Stimulated activated CD4-positive, alpha-beta T cell treated with anti-CD3 and anti-CD28 coated beads, Interleukin-1b, Interleukin-23, amount 100 ng/mL, for 1 hour (primary cell): ENCODE results near the gene PRKCD.

Experiments
- DNase-seq, 2 donors: peaks; one replicate each; pipeline ENCODE4 v3.0.0-alpha.2; 2020; ENCODE audit warnings: low read depth in 2 of 2

The PRKCD gene

GRCh38 chr3:53190659-53191058, 29.6 kb downstream of the PRKCD start:
- no peak for DNase-seq

DNA sequence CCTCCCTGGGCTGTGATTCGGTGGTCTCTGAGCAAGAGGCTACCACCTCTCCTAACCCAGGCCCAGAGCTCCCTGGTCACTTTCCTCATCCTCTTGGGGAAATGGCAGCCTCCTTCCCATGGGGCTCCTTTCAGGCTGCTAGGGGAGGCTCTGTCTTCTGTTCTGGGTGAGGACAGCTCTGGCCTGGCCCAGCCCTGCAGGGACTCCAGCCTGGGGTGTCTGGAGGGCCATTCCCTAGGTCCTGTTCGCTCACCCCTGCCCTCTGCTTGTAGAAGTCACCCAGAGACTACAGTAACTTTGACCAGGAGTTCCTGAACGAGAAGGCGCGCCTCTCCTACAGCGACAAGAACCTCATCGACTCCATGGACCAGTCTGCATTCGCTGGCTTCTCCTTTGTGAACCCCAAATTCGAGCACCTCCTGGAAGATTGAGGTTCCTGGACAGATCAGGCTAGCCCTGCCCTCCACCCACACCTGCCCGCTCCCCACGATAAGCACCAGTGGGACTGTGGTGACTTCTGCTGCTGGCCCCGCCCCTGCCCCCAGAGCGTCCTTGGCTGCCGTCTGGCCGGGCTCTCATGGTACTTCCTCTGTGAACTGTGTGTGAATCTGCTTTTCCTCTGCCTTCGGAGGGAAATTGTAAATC, 30.9 kb downstream of the PRKCD start:
- no peak for DNase-seq

DNA sequence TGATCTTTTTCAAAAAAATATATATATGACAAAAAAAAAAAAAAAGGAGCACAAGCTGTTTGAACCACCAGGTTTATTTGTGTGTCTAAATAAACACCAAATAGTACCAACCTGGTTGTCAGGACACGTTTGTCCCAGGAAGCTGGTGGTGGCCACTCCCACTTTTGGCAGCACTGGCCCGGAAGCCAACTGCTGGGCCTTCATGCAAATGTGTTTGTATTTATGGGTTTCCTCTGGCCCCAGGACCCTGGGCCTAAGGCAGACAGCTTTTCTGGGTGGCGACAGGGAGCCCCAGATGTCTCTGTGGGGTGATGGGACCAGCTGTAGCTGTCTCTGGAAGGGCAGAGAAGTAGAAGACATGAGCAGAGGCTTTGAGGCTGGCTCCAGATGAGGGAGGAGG, 31.6 kb downstream of the PRKCD start:
- no peak for DNase-seq

- DNase-seq, result no peak
Measured at GRCh38 chr3:53193466-53194209, 32.6 kb downstream of the PRKCD start.

- DNase-seq, result no peak
Measured at GRCh38 chr3:53194210-53195065, 33.4 kb downstream of the PRKCD start.

DNA sequence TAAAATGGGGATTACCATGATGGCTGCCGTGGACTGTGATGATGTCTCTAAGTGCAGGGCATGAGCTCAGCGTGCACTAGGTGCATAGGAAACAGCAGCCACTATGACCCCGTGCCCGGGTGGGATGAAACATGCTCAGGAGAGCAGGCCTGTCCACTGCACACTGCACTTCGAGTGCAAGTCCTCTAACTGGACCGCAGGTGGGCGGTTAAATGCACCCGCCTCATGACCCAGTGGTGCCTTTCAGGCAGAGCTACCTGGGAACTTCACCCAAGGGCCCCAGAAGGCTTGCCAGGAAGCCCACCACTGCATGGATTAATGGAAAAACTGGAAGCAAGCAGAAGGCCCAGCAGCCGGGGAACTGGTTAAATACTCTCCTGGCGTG, 34.0 kb downstream of the PRKCD start:
- no peak for DNase-seq

- DNase-seq, result peak in 1 of 2 donors; percentile 20
Measured at GRCh38 chr3:53195602-53196574, 34.9 kb downstream of the PRKCD start.

- peak in 1 of 2 donors; percentile 7 for DNase-seq
Measured at GRCh38 chr3:53196575-53197407, 35.8 kb downstream of the PRKCD start.

DNA sequence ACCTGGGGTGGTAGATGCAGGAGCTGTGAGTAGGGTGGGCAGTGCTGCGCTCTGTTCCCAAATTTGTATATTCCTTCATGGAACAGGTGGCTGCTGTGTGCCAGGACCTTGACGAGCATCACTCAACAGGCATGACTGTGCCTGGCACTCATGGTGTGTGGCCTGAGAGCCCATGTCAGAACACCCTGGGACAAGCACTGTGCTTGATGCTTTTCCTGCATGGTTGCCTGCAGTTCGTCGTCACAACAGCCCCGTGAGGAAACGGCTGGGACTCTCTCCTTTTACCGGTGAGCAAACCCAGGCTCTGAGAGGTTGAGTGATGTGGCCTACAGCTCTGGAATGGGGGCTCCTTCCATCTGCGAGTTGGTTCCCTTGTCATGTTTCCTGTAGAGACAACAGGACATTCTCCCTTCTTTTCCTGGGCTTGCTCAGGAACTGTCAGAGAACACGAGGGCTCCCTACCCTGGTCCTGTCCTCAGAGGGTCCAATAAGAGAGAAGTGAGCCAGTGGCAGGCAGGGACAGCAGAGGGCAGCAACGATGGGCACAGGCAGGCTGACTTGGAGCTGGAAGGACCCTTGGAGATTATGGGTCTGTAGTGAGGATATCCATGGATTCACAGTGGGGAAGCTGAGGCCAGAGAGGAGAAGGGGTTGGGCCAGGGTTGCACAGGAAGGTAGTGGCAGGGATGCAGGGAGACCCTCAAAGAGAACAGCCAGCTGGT, 37.4 kb downstream of the PRKCD start:
- DNase-seq, result no peak

DNA sequence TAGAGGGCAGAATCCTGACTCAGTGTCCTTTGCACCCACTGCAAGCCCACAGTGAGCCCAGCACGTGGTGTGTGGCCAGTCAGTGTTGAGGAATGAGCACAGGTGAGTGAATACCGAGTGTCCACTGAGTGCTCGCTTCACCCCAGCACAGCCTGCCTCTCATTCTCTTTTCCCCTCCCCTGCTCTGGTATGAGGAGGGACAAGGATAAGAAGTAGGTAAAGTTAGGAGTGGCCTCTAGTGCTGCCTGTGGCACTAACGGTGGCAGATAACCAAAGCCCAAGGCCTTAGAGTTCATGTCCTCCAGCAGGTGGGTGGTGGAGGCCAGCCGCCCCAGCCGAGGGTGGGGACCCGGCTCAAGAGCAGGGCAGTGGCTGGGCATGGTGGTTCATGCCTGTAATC, 38.0 kb downstream of the PRKCD start:
- no peak for DNase-seq

DNA sequence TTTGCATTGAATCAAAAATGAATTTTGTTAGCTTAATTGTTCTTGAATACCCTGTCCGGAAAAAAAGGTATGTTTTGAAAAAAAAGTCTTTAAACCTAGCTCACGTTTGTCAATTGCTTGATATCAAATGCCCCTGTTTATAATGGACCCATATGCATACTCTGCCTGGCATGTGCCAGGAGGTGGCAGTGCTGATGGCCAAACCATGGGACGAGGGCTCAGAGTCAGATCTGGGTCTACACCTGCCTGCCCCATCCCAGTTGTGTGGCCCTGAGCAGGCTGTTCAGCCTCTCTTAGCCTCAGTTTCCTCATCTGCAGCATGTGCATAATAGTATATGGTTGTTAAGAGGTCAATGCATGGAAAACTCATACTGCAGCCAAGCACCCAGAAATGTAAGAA, 38.8 kb downstream of the PRKCD start:
- no peak for DNase-seq

DNA sequence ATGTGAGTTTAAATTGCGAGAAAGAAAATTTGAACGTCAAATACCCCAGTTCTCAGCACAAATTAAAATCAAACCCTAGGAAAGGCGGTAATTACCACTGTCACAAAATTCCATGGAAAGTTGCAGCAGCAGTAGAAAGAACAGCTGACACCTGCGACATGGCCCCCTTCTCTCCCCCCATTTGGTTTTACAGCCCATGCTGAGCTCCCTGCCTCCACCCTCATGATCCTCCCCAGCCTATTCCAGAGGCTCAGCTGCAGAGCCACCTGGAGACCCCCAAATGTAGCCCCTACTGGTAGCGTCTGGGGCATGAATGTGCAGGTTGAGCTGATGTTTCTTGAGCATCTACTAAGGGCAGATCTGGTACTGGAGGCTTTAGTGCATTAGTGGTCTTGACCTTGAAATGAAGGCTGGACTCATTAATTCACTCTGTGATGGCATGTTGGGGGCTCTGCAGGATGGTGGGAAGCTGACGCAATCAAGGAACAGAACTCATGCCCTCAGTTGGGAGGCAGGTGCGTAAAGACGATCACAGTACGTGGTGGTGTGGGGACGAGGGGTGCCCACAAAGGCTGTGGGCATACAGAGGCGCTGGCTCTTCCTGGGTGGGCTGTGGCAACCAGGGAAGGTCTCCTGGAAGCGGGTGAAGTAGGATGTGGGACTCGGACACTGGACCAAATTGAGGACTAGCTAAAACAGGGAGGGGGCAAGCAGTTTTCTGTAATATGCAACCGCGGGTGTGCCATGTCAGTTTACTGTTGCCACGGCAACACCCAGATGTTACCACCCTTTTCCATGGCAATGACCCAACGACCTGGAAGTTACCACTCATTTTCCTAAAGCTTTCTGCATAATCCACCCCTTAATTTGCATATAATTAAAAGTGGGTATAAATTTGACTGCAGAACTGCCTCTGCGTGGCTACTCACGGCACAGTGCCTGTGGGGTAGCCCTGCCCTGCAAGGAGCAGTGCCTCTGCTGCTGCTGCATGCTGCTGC, 39.8 kb downstream of the PRKCD start:
- no peak for DNase-seq

- no peak for DNase-seq
Measured at GRCh38 chr3:53202331-53203015, 41.5 kb downstream of the PRKCD start.

DNA sequence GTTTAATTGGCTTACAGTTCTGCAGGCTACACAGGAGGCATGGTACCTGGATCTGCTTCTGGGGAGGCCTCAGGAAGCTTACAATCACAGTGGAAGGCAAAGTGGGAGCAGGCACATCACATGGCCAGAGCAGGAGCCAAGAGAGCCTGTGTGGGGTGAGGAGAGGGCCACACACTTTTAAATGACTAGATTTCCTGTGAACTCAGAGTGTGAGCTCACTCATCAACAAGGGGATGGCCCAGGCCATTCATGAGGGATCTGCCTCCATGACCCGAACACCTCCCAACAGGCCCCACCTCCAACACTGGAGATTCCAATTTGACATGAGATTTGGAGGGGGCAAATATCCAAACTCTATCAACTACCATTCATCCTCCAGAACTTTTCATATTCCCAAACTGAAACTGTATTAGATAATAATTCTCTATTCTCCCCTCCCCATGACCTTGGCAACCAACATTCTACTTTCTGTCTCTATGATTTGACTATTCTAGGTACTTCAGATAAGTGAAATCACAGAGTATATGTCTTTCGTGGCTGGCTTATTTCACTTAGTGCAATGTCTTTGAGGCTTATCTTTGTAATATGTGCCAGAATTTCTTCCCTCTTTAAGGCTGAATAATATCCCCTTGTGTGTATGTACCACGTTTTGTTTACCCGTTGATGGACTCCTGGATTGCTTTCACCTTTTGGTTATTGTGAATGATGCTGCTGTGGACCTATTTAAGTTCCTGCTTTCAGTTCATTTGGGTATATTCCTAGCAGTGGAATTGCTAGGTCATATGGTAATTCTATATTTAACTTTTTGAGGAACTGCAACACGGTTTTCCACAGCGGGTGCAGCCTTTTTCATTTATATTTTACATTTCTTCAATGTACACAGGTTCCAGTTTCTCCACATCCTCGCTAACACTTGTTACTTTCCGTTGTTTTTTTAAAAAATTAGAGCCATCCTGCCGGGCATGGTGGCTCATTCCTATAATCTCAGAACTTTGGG, 51.0 kb downstream of the PRKCD start:
- no peak for DNase-seq

GRCh38 chr3:53213276-53213675, 52.3 kb downstream of the PRKCD start:
- DNase-seq, result no peak

GRCh38 chr3:53215816-53216215, 54.8 kb downstream of the PRKCD start:
- no peak for DNase-seq

DNA sequence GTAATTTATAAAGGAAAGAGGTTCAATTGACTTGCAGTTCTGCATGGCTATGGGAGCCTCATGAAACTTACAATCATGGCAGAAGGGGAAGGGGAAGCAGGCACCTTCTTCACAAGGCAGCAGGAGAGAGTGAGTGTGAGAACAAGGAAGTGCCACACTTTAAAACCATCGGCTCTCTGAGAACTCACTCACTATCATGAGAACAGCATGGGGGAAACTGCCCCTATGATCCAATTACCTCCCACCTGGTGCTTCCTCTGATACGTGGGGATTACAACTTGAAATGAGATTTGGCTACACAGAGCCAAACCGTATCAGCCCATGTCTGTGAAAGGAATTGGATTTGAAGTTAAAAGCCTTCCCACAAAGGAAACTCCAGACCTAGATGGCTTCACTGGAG, 55.7 kb downstream of the PRKCD start:
- DNase-seq, result no peak
